Measurements from ENCODE around the gene FAM229B. TPM values are rescaled to one million over a fixed set of nuclear protein-coding genes. Genes with fewer than 3 reads are reported as not detected.

Gene FAM229B
- total and polyA plus RNA-seq, 2 of the 8 experiments (the other 6 are each of a cell fraction or from before 2014, with no cell fraction given) = 10.0 to 10.4 TPM

DNA sequence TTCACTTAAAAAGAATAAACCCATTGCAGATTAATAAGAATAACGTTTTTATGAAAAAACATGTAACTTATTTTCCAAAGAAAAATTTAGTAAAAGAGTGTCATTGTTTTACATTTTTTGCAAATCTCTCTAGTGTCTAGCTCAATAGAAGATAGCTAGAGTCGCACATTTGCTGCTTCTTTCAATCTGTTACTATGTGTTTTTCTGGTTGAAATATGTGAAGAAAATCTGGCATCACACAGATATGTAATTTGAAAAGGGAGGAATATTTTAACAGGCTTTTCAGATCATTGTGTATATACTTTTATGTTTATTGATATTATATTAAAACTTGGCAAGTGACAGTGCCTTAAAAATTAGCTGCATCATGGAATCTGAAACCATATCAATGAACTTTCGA is 24.4 kb upstream of the FAM229B start:
- no peak overlapping the region for H3K14ac ChIP-seq (ENCODE audit: insufficient read length)
- H4K20me1 ChIP-seq (replicated peaks in 1 of 2; ENCODE audit: control insufficient read depth in 1 of 2, insufficient read depth in 2 of 2, low read length in 2 of 2) = no peaks in the 10 kb centered on the region
- no peak for DNase-seq (ENCODE audit: low read depth in 1 of 2, low spot score in 2 of 2)
- H3K56ac ChIP-seq (replicated peaks; ENCODE audit: insufficient read length, low read depth, low read length) = no peak overlapping the region
- H2BK20ac ChIP-seq (ENCODE audit: low read length) = no peak overlapping the region
- H3K9ac ChIP-seq (replicated peaks in 1 of 4; ENCODE audit: extremely low read depth in 1 of 4, low read depth in 3 of 4, low read length in 3 of 4) = no peak overlapping the region
- no peak overlapping the region for H3K27ac ChIP-seq (ENCODE audit: low read depth, low read length)
- no peak overlapping the region for H2AFZ ChIP-seq (ENCODE audit: low read length)
- H3K36me3 ChIP-seq (ENCODE audit: control insufficient read depth in 2 of 4, insufficient read depth in 4 of 4, low read length in 3 of 4) = no peaks in the 10 kb centered on the region
- no peaks in the 10 kb centered on the region; a peak in 1 of 4 replicates for H3K9me3 ChIP-seq (ENCODE audit: insufficient read depth in 2 of 2, low read depth in 1 of 2, low read length in 1 of 2)
- H2BK12ac ChIP-seq (ENCODE audit: low read depth, low read length) = no peak overlapping the region
- no peak overlapping the region for H2BK120ac ChIP-seq (replicated peaks; ENCODE audit: low read depth, low read length)
- H4K8ac ChIP-seq (ENCODE audit: extremely low read depth, insufficient read depth, low read length) = no peak overlapping the region
- H3K4me2 ChIP-seq (ENCODE audit: insufficient read depth in 1 of 2, low read depth in 2 of 2, low read length in 2 of 2) = no peak overlapping the region
- no peak for FAIRE-seq
- H2AK5ac ChIP-seq (ENCODE audit: low read depth, low read length) = no peak overlapping the region
- ChIA-PET CTCF (ENCODE audit: partially characterized antibody) (no interaction called here), POLR2A (ENCODE audit: partially characterized antibody) (no interaction called here)
- no peak overlapping the region for H3K4ac ChIP-seq (replicated peaks; ENCODE audit: insufficient read length, low read depth, low read length)
- H3K23me2 ChIP-seq (ENCODE audit: low read depth, low read length) = peaks cover 2% of the 10 kb centered on the region; the same call in 1 of the 2 replicates
- H3K18ac ChIP-seq (ENCODE audit: extremely low read depth, low read length) = no peak overlapping the region
- H3K79me1 ChIP-seq (ENCODE audit: low read depth, low read length) = no peaks in the 10 kb centered on the region
- no peak overlapping the region for H3K23ac ChIP-seq (ENCODE audit: insufficient read length)
- no peak overlapping the region for H3K4me3 ChIP-seq (ENCODE audit: extremely low read depth in 1 of 4, insufficient read depth in 2 of 4, low read depth in 3 of 4, low read length in 4 of 4)
- no peak overlapping the region for H2BK5ac ChIP-seq (ENCODE audit: low read depth, low read length)
- no peaks in the 10 kb centered on the region for H3K4me1 ChIP-seq (replicated peaks in 1 of 4; ENCODE audit: control insufficient read depth in 3 of 4, insufficient read depth in 4 of 4, low read length in 3 of 4)
- no peaks in the 10 kb centered on the region for H3K79me2 ChIP-seq (ENCODE audit: control insufficient read depth in 1 of 2, insufficient read depth in 2 of 2, low read length in 2 of 2)
- no peaks in the 10 kb centered on the region for H3K27me3 ChIP-seq (replicated peaks in 1 of 4; ENCODE audit: control insufficient read depth in 3 of 4, extremely low read depth in 1 of 4, insufficient read depth in 3 of 4, low read length in 3 of 4)
- no peak overlapping the region for H4K91ac ChIP-seq (replicated peaks; ENCODE audit: insufficient read length, low read length)
- no peak overlapping the region for H2BK15ac ChIP-seq (ENCODE audit: low read length)
- 82% methylated on average over 3 of the region's 3 CpGs; no CpG with 5 or more reads in 1 of the 2 experiments for WGBS, 2 experiments (ENCODE audit: extremely low coverage in 1 of 2, insufficient coverage in 1 of 2, insufficient read length in 1 of 2, insufficient replicate concordance in 2 of 2, low coverage in 1 of 2, low lambda C conversion rate in 2 of 2, missing lambda C conversion rate in 1 of 2)
- no peak overlapping the region for H4K5ac ChIP-seq (ENCODE audit: insufficient read length, low read depth, low read length)
- TF ChIP-seq RFX5 (IDR thresholded peaks at IDR 0.05; ENCODE audit: borderline replicate concordance, low read depth, low read length) (no peak), TEAD4 (IDR thresholded peaks at IDR 0.05; ENCODE audit: low read depth, low read length) (no peak), SP2 (IDR thresholded peaks at IDR 0.05; ENCODE audit: low read length) (no peak), CHD2 (IDR thresholded peaks at IDR 0.05; ENCODE audit: low read length) (no peak), SIN3A (conservative IDR thresholded peaks at IDR 0.05 in 1 of 2, IDR thresholded peaks at IDR 0.05 in 1 of 2; ENCODE audit: low read depth in 1 of 2, low read length in 2 of 2) (no peak), FOSL1 (IDR thresholded peaks at IDR 0.05; ENCODE audit: insufficient read depth, low read depth, low read length) (no peak), TBP (IDR thresholded peaks at IDR 0.05; ENCODE audit: low read depth, low read length) (no peak), SP4 (IDR thresholded peaks at IDR 0.05; ENCODE audit: low read length) (no peak)

All from H1 (cell line).